Epidermal melanocyte (primary cell): Measurements from ENCODE around the gene COL4A4.

ENCODE experiments used
- DNase-seq: peaks from one replicate; pipeline ENCODE4 v3.0.0; 2011; ENCODE audit warnings: low spot score; ENCODE audit not compliant: insufficient read length

Gene COL4A4

DNA sequence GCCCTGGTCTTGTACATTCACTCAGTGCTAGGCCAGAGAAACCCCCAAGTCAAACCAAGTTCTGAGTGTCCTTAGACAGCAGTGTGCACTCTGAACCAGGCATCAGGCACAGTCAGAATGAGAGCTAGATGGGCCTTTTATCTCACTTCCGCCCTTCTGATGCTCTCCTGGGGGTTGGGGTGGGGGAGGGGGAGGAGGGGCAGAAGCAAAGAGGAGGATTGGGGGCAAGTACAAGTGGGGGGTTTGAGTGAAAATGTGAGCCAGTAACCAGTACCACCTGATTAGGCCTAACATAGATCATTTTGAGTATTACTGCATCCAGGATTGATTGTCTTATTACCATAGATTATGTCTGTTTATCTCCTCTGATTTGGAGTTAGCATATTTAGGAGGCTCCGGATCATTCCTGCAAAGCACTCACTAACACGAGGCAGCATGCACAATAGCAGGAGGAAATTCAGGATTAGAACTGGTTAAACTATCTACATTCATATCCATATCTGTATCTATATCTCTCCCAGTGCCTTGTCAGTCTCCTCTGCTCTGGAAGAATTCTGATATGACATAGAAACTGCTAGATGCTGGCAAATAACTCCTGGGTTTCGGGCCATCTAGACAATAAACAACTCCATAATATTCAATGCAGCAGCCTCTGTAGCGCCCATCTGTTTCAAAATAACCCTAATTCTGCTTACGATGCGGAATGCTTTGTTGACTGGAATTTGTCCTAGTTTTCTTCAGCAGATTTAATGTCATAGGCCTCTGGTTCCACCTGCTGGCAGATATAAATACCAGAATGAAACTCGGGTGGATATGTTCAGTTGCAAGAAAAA, 179.0 kb downstream of the COL4A4 start:
- peak; percentile 72 for DNase-seq

DNA sequence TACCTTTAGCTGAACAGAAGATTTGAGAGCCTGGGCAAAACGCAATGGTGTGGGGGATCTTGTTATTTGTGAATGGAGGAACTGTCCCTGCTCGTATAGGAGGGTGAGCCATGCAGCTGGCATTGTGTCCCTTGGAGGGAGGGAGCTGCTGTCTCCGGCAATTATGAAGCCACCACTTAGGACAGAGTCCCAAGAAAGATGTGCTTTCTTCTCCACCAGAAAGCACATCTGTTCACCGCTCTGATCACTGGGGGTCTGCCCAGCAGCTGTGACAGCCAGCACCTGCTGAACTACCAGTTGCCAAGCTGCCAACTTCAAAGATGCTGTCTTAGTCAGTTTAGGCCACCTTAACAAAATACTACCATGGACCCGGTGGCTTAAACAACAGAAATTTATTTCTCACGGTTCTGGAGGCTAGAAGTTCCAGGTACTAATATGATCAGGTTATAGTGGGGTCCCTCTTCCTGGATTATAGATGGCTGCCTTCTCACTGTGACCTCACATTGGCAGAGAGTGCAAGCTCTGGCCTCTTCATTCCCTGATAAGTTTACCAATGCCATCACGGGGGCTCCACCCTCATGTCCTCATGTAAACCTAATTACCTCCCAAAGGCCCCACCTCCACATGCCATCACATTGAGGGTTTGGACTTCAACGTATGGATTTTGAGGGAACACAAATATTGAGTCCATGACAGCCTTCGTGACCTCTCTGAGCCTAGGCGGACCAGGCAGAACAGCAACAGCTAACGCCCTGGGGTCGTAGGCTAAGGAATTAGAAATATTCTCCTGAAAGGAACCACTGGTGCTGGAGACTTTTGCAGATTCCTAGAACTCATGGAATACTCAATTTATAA, 179.9 kb downstream of the COL4A4 start:
- DNase-seq, result no peak

DNA sequence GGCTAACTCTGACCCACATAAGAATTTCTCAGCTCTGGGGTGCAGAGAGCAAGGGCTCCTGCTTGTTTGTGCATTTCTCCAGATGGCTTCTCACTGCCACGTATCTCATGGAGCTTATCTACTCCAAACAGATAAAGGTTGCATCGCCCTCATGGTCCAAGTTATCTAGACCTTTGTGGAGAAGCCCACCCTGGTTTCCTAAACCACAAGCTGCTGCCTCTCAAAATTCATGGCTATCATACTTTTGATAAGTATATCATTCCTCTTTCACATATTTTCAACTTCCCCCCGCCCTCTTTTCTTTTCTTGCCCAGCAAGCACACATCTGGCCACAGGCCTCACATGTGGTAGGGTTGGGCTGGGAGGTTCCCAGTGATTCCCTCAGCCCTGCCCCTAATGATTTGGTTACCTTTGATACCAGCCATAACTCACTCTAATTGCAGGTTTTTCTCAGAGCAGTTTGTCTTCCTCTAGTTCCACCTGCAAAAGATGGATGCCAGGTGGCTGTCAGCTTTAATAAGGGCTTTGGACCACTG, 182.1 kb downstream of the COL4A4 start:
- DNase-seq, result no peak

DNA sequence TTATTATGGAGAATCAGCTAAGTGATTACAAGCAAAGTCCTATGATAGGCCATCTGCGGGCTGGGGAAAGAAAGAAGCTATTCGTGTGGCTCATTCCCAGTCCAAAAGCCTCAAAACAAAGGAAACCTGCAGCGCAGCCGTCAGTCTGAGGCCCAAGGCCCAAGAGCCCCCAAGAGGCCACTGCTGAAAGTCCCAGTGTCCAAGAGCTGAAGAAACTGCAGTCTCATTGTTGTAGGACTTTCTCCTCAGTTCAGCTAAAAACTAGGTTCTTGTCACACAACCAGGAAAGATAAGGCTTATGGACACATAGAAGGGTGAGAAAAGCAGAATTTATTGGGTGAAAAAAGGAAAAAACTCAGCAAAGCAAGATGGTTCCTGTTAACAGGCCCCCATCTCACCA, 185.0 kb downstream of the COL4A4 start:
- no peak for DNase-seq

DNA sequence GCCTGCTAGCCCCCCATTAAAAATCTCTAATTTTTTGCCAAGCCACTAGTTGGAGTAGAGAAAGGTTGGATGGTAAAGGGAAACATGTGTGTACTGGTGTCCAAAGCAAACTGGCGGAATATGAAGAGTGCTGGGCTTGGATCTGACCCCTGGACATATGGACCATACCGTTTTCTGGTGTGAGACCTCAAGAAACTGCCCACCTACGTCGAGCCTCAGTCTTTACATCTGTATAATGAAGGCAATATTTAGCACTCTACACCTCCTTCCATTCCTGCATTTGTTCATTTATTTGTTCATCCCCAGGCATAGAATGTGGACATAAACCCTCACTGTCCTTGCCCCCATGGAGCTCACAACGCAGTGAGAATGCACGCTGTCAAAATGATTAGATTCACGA, 185.7 kb downstream of the COL4A4 start:
- no peak for DNase-seq

DNA sequence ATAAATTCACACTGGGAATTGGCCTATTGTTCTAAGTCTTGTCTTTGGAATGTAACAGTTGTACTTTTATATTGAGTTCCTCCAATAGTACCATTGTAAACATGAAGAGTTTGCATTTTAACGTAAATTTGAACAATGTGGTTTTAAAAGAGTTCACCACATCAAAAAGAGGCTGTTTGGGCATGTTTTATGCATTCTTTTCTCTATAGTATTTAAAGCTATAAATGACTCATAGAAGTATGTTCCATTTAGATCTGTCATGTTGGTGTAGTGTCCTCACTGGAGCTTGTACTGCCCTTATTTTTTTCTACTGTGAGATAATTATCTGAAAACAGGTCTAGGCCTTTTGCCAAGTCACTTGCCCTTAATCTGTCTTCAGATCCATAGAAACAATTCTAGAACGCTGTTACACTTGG, 186.2 kb downstream of the COL4A4 start:
- DNase-seq, result no peak

DNA sequence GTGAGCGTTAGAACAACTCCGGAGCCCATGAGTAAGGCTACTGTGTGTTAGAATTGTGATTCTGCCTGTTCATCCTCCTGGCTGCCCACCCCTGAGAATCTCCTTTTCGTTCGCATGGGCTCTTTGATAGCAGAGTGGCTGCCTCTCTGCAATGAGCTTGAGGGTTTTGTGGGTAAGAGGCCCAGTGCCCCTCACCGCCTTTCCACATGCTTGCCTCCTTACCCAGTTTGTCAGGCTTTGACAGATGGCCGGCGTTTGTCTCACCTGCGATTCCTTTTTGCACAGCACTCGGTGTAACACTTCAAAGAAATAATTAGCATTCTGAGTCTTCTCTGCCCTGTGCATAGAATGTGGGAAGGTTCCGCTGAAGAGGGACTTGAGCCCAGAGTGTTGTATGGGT, 190.2 kb downstream of the COL4A4 start:
- DNase-seq, result no peak

DNA sequence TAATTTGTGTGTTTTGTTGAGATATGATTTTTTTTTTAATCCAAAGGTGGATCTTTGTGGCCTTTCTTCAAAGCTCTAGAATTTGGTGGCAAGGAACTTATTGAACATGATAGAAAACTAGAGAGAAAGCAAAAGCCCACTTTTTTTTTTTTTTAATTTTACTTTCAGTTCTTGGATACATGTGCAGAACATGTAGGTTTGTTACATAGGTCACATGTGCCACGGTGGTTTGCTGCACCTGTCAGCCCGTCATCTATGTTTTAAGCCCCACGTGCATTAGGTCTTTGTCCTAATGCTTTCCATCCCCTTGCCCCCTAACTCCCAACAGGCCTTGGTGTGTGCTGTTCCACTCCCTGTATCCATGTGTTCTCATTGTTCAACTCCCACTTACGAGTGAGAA, 192.2 kb downstream of the COL4A4 start:
- no peak for DNase-seq

DNA sequence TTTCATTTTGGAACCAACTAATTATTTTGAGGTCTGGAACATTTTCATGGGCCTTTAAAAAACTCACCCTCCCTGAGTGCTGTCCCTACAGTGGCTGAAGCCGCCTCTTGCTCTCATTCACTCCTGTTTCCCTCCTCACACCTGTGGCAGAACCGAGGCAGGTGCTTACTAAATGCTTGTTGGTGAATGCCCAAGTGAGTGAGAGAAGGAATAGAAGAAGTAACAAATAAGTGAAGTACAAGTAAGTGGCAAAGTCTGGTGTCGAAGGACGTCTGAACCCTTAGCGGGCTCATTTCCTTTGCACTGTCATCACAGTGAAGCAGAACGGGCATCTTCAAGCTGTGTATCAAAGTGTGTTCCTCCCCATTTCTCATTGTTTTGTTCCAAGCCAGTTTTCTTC, 192.9 kb downstream of the COL4A4 start:
- DNase-seq, result no peak

DNA sequence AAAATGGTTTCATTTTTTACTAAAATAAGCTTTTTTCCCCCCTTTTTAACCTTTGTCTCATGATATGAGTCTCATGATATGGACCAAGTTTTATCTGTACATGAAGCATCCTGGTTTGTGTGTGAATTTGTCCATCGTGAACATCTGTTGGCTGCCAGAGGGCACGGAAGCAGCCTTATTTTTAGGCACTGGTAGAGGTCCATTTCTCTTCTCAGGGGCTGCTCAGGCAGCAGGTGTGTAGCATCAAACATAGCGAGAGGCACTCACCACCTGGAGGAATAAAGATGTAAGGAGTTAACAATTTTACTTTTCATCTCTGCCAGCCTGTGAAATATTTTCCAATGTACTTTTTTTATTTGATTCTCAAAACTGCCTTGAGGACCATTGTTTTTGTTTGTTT, 193.6 kb downstream of the COL4A4 start:
- DNase-seq, result no peak

DNA sequence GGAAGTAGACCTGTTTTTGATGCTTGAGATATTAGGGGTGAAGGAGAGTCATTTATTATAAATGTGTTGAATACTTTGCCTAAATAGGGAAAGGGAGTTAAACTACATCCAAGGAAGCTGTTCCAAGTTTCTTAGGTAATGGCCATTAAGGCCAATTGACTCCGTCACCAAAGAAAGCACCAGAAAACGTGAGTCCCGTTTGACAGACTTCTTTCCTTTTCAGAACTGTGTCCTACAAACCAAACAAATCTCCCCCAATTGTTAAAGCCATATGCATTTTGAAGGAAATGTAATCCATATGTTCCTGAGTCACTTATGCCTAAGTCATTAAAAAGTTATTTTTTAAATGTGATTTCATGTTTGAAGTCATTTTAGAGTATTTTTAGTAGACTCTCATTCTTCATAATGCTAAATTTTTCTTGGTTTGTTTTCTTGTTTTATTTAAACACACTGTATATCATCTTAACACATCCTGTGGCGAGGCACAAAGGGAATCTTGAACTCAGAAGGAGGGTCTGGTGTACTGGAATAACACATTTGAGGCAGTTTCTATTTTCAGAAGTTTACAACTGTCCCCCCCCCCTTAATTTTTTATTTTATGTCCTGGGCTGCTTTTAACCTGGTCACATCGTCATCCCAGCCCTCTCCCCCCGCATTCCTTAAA, 194.5 kb downstream of the COL4A4 start:
- DNase-seq, result no peak

DNA sequence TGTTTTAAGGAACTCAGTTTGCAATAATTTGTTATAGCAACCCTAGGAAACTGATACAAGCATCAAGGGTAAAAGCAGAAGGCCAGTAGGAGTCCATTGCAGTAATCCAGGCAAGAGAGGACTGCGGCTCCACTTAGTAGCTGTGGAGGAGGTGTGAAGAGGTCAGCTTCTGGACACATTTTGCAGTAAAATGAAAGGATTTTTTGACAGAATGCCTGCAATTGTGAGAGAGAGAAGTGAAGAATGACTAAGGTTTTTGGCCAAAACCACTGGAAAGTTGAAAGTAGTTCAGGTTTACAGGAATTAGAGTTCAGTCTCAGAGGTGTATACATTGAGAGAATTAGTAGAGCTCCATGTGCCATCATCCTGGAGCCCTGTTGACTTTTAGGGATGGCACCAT, 198.6 kb downstream of the COL4A4 start:
- no peak for DNase-seq

DNA sequence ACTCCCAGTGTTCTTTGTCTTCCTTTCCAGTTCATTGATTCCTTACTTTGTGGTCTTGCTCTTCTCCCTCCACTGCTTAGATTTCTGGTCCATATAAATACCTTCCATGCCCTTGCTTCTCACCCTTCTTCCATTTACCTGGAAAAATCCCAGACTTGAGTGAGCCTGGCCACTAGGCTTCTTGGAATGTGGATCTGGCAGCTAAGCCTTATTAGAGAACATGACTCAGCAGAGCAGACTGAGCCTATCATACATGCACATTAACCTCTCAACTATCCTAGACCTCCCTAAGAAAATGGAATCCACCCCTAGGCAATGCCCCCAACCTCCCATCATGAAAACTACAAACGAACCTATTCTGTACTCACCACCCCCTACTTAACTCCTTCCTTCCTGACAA, 200.5 kb downstream of the COL4A4 start:
- no peak for DNase-seq

DNA sequence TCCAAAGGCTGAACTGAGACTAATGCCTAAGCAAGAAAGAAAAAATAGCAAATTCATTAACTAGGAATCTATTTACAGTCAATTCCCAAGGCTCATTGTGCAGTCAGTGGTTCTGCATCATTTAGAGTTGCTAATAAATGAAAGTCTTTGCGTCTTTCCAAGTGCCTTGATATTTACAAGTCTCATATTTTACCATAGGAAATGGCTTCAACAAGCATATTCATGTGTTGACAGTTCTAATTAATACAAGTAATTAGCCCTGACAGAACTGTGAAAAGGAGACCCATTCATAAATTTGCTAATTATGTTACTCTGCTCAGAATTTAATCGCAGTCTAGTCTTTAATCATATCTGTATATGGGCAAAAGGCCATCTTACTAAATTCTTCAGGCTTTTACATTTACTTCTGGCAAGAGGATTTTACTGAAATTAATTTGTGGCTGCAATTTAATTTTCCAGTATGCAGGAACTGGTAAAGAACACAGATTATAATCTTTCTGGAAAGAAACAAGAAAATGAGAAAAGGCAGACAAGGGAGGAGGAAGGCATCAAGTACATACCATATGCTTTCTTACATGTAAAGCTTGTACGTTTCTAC, 201.7 kb downstream of the COL4A4 start:
- no peak for DNase-seq

DNA sequence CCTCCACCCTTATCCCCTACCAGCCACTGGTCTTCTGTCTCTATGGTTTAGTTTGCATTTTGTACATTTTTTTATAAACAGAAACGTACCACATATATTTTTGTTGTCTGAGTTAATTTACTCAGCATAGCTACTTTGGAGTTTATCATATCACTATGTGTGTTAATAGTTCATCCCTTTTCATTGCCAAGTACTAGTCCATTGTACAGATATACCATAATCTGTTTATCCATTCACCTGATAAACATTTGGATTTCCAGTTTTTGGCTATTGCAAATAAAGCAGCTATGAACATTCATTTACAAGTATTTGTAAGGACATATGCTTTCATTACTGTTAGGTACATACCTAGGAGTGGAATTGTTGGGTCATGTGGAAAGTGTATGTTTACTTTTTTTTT, 204.6 kb downstream of the COL4A4 start:
- no peak for DNase-seq

DNA sequence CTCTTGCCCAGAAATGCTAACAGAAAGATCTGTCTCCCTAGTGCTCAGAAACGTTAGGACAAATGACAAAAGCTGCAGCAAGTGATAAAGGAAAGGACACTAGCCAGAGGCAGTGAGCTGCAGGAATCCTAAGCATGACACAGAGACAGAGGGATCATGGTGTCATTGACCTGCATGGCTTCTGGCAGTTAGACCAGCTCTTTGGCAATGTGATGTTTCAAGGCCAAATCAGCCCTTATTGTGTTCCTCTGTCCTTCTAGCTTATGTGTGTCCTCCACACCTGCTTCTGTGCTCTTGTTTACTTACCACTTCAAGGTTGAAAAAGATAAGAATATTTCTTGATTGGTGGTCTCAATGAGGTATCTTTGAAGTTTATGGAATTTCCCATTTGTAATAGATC, 207.3 kb downstream of the COL4A4 start:
- DNase-seq, result no peak

DNA sequence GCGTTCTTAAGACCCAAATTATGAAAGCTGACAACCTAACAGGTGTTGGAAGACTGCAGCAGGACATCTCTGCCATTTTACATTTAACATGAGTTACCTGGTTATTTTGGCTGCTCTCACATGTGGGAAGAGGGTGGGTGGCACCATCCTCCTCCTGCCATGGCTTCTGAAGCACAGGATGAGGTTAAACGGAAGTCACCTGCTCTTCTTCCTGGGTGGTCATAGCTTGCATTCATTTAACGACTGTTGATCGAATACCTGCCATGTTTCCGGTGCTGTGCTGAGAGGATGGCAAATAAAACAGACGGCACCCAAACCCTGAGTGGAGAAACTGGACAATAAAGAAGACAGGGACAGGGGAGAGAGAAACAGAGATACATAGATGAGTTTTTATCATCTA, 210.2 kb downstream of the COL4A4 start:
- DNase-seq, result no peak

DNA sequence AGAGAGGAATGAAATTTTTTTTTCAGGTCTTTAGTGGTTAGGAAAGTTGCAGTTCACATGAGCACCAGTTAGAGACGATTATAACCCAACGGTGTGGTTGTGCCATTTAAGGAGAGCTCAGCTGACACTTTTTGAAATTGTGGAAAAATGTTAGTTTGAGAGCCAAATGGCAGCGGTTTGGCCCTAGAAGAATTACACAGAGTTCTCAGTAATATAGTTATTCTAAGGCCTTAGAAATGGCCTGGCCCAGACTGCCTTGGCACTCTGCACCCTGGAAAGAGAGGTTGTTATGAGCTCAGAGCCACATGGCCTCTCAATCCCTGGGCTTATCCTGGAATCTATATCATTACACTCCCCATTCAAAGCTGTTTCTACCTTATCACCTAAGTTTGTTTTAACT, 210.8 kb downstream of the COL4A4 start:
- DNase-seq, result no peak
